Mesothelial cell of epicardium (in vitro differentiated cells): Measurements from ENCODE around the gene EPHA4. TPM values are rescaled to one million over a fixed set of nuclear protein-coding genes. Genes with fewer than 3 reads are reported as not detected.

ENCODE experiments used
- DNase-seq, 2 experiments: peaks; one replicate each; pipeline ENCODE4 v3.0.0; 2021; ENCODE audit warnings: low spot score in 2 of 2; ENCODE audit not compliant: unreplicated experiment in 2 of 2
- H3K27ac Mint-ChIP-seq: 2 replicates; pipeline ENCODE4 v1.8.0; 2021; ENCODE audit warnings: mixed read lengths
- H3K27me3 Mint-ChIP-seq: 2 replicates; pipeline ENCODE4 v1.8.0; 2021; ENCODE audit warnings: low read depth, mixed read lengths
- H3K36me3 Mint-ChIP-seq: 2 replicates; pipeline ENCODE4 v1.8.0; 2021; ENCODE audit warnings: mixed read lengths
- H3K4me1 Mint-ChIP-seq: 2 replicates; pipeline ENCODE4 v1.8.0; 2021; ENCODE audit warnings: mixed read lengths
- H3K4me3 Mint-ChIP-seq: 2 replicates; pipeline ENCODE4 v1.8.0; 2021; ENCODE audit warnings: mild to moderate bottlenecking, moderate library complexity, mixed read lengths
- H3K9me3 Mint-ChIP-seq: 2 replicates; pipeline ENCODE4 v1.8.0; 2021; ENCODE audit warnings: mixed read lengths
- total RNA-seq: library from RNA; stranded (reverse); gene quantifications from 3 replicates; pipeline ENCODE4 v1.2.1, GENCODE V29; 2021
- TF ChIP-seq, protein P1 (sequence below): fragments of 200-600 bp; sonication (generic); IDR thresholded peaks from one replicate; pipeline ENCODE4 v1.5.0; 2021; ENCODE audit warnings: antibody characterized with exemption; ENCODE audit not compliant: unreplicated experiment

EPHA4 gene
- total RNA-seq, 1 donor from 2014 or later = 20.5 TPM

DNA sequence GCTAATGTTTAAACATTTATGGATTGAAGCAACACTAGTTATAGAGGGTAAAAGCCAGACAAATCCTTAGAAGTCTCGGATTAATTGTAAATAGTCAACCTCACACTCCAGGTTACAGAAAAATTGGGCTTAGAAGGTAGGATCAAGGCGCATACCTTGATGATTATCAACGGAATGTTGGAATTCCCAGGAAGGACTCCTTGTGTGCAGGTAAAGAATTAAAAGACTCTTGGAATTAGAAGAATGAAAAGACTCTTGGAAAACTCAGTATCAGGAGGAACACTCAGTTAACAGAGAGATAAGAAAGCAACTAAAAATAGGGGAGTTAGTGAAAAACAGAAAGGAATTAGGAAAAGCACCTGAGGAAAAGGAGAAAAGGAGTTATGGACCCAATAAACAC is 29.3 kb upstream of the EPHA4 start:
- peak overlapping the region; percentile 6 for H3K27ac Mint-ChIP-seq

DNA sequence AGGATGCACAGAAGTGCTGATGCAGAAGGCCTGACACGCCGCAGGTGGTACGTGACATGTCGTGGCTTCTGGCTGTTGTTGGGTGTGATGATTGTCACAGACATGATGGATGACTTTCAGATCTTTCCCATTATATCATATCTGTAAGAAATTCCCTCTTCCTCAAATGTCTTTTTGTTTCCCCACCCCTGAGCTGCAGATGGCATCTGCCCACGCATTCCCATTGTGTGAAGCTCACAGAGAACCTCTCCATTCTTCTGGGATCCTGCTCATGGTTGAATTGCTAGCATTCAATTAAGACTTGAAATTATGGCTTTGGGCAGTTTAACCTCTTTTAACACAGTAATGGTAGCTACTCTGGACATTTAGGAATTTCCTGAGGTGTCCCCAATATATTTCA is 28.3 kb upstream of the EPHA4 start:
- TF ChIP-seq, protein P1, sequence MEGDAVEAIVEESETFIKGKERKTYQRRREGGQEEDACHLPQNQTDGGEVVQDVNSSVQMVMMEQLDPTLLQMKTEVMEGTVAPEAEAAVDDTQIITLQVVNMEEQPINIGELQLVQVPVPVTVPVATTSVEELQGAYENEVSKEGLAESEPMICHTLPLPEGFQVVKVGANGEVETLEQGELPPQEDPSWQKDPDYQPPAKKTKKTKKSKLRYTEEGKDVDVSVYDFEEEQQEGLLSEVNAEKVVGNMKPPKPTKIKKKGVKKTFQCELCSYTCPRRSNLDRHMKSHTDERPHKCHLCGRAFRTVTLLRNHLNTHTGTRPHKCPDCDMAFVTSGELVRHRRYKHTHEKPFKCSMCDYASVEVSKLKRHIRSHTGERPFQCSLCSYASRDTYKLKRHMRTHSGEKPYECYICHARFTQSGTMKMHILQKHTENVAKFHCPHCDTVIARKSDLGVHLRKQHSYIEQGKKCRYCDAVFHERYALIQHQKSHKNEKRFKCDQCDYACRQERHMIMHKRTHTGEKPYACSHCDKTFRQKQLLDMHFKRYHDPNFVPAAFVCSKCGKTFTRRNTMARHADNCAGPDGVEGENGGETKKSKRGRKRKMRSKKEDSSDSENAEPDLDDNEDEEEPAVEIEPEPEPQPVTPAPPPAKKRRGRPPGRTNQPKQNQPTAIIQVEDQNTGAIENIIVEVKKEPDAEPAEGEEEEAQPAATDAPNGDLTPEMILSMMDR = no peak
- Mint-ChIP-seq H3K27ac (no peak overlapping the region), H3K9me3 (peaks cover 4% of the 10 kb centered on the region), H3K4me3 (no peak overlapping the region), H3K36me3 (no peaks in the 10 kb centered on the region), H3K4me1 (peaks cover 9% of the 10 kb centered on the region), H3K27me3 (peaks cover 8% of the 10 kb centered on the region)
- no peak for DNase-seq

More for the DNA sequence above, 29.3 kb upstream of the EPHA4 start:
- Mint-ChIP-seq H3K9me3 (peaks cover under 1% of the 10 kb centered on the region), H3K4me3 (no peak overlapping the region), H3K36me3 (no peaks in the 10 kb centered on the region), H3K4me1 (peaks cover 9% of the 10 kb centered on the region), H3K27me3 (peaks cover 8% of the 10 kb centered on the region)
- TF ChIP-seq, protein P1 = no peak
- DNase-seq = no peak

DNA sequence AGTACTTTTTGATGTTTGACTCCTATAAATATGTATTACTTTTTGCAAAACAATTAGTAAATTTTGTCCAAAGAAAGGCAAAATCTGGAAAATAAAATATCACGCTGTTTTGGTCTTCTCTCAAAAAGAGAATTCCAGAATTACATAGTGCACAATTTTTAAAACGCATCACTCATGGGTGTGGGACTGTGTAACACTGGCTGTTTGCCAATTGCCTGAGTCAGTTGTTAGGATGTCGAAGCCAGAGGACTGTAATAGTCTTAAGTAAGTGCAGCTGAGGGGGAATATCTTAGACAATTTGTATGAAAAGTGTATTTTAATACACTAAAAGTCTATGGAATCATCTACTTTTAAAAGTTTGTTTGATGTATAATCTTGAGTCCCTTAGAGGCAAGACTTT is 24.1 kb upstream of the EPHA4 start:
- peaks cover 6% of the 10 kb centered on the region for H3K27me3 Mint-ChIP-seq
- DNase-seq = no peak
- H3K27ac Mint-ChIP-seq = no peak overlapping the region
- H3K4me3 Mint-ChIP-seq = no peak overlapping the region
- H3K9me3 Mint-ChIP-seq = peaks cover 4% of the 10 kb centered on the region
- H3K36me3 Mint-ChIP-seq = no peaks in the 10 kb centered on the region
- TF ChIP-seq, protein P1 = no peak
- H3K4me1 Mint-ChIP-seq = peaks cover 5% of the 10 kb centered on the region

DNA sequence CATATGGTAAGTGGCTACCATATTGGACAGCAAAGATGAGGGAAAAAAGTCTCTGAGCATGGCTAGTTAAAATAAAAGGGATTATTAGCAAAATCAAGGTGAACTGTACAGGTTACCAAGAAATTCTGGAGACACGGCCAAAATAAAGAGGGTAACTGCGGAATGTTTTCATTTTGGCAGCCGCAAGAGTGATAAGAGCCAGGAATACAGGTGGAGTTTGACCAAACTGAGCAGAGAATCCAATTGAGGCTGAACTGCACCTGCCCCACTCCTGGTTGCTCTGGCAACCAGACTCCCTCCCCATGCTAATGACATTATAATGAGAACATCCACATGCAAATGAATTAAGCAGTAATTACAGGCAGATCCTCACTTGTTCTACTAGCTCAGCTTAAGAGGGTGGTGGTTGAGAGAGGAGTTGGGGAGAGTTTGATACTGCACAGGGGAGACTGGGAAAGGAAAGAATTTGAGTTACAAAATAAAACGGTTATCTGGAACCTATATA is 18.8 kb upstream of the EPHA4 start:
- Mint-ChIP-seq H3K27ac (no peak overlapping the region), H3K36me3 (no peaks in the 10 kb centered on the region), H3K27me3 (peaks cover 16% of the 10 kb centered on the region), H3K4me3 (no peak overlapping the region), H3K4me1 (peaks cover 10% of the 10 kb centered on the region), H3K9me3 (no peaks in the 10 kb centered on the region)
- TF ChIP-seq, protein P1 = no peak
- DNase-seq = no peak

DNA sequence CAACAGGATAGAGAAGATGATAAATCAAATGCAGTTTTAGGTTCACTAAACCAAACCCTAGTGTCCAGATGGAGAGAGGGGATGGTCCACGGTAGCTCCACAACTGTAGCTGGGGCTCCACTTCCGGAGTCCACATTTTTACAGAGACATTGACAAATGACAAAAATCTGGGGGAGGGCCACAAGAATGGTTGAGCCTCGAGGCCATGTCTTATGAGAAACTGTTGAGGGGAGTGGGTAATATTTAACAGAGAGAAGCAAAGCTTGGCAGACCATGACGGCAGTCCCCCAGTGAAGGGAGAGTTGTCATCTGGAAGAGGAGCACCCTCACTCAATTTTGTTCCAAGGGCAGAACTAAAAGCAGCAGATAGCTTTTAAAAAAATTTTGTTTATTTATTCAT is 17.6 kb upstream of the EPHA4 start:
- Mint-ChIP-seq H3K27ac (no peak overlapping the region), H3K4me3 (no peak overlapping the region), H3K27me3 (peaks cover 24% of the 10 kb centered on the region), H3K4me1 (peaks cover 10% of the 10 kb centered on the region), H3K36me3 (no peaks in the 10 kb centered on the region), H3K9me3 (no peaks in the 10 kb centered on the region)
- DNase-seq = no peak
- TF ChIP-seq, protein P1 = no peak
